ENCODE data around the gene PEAR1.

The PEAR1 gene

GRCh38 chr1:156859523-156860112 lies 33.9 kb upstream of the PEAR1 start:
- peak in 1 of 14 donors; percentile 24 for DNase-seq

- peak in 7 of 14 donors; percentile 6 to 50 (median 16) for DNase-seq
These were observed 33.3 kb upstream of the PEAR1 start for GRCh38 chr1:156860113-156860627.

- peak in 3 of 14 donors; percentile 18 to 22 (median 19) for DNase-seq
These were observed 32.7 kb upstream of the PEAR1 start, which contains the start of gene NTRK1 for GRCh38 chr1:156860628-156861423. Gene NTRK1, plus strand, starts transcription at chr1:156860865. Its CDS starts 70 bp downstream, at chr1:156860935.

- no peak for DNase-seq
These were observed 30.9 kb upstream of the PEAR1 start for GRCh38 chr1:156862584-156862983.

- no peak for DNase-seq
These were observed 30.4 kb upstream of the PEAR1 start for GRCh38 chr1:156862997-156863599.

- DNase-seq, result no peak
These were observed 29.9 kb upstream of the PEAR1 start for GRCh38 chr1:156863631-156864030.

GRCh38 chr1:156864796-156865195 lies 28.7 kb upstream of the PEAR1 start:
- no peak for DNase-seq

GRCh38 chr1:156865258-156865657 lies 28.3 kb upstream of the PEAR1 start:
- no peak for DNase-seq

GRCh38 chr1:156865865-156866248 lies 27.7 kb upstream of the PEAR1 start:
- no peak for DNase-seq

- DNase-seq, result no peak
These were observed 27.1 kb upstream of the PEAR1 start for GRCh38 chr1:156866249-156866909.

- DNase-seq, result no peak
These were observed 25.2 kb upstream of the PEAR1 start for GRCh38 chr1:156868341-156868740.

- no peak for DNase-seq
These were observed 24.1 kb upstream of the PEAR1 start for GRCh38 chr1:156869455-156869854.

- no peak for DNase-seq
These were observed 19.9 kb upstream of the PEAR1 start for GRCh38 chr1:156873659-156874058.

- DNase-seq, result no peak
These were observed 19.4 kb upstream of the PEAR1 start for GRCh38 chr1:156874142-156874541.

- no peak for DNase-seq
These were observed 18.8 kb upstream of the PEAR1 start for GRCh38 chr1:156874572-156875340.

GRCh38 chr1:156875341-156875615 lies 18.2 kb upstream of the PEAR1 start:
- no peak for DNase-seq

GRCh38 chr1:156876281-156876680 lies 17.2 kb upstream of the PEAR1 start:
- no peak for DNase-seq

GRCh38 chr1:156877433-156878170 lies 15.9 kb upstream of the PEAR1 start:
- no peak for DNase-seq

- no peak for DNase-seq
These were observed 13.6 kb upstream of the PEAR1 start for GRCh38 chr1:156879876-156880275.

- DNase-seq, result no peak
These were observed 13.0 kb upstream of the PEAR1 start for GRCh38 chr1:156880473-156880872.

GRCh38 chr1:156881101-156881500 lies 12.4 kb upstream of the PEAR1 start:
- no peak for DNase-seq

- no peak for DNase-seq
These were observed 11.9 kb upstream of the PEAR1 start for GRCh38 chr1:156881663-156882062.

All from C1 segment of cervical spinal cord (tissue), 14 donors.